ENCODE results near the gene FANCL.
"Not testable (repeated sequence)": the region's sequence is repeated elsewhere in the genome, so short reads cannot be mapped to it uniquely, and the experiment has no call there.

The FANCL gene

GRCh38 chr2:58240670-58241545 lies at the start of gene FANCL:
Gene FANCL (minus strand): TSS chr2:58241325. CDS start chr2:58241313, 12 bp downstream.
- peak; percentile 67 for DNase-seq (ENCODE audit: low spot score)

GRCh38 chr2:58289029-58289428 lies 47.9 kb upstream of the FANCL start:
- no peak for DNase-seq (ENCODE audit: low spot score)

GRCh38 chr2:58283931-58284330 lies 42.8 kb upstream of the FANCL start:
- no peak for DNase-seq (ENCODE audit: low spot score)

- not testable (repeated sequence) for DNase-seq (ENCODE audit: low spot score)
Measured at GRCh38 chr2:58275144-58275543, 34.0 kb upstream of the FANCL start.

- no peak for DNase-seq (ENCODE audit: low spot score)
Measured at GRCh38 chr2:58271826-58272225, 30.7 kb upstream of the FANCL start.

GRCh38 chr2:58268685-58269084 lies 27.6 kb upstream of the FANCL start:
- no peak for DNase-seq (ENCODE audit: low spot score)

- DNase-seq (ENCODE audit: low spot score), result no peak
Measured at GRCh38 chr2:58266211-58266610, 25.1 kb upstream of the FANCL start.

GRCh38 chr2:58261209-58261608 lies 20.1 kb upstream of the FANCL start:
- no peak for DNase-seq (ENCODE audit: low spot score)

- DNase-seq (ENCODE audit: low spot score), result not testable (repeated sequence)
Measured at GRCh38 chr2:58258456-58258855, 17.3 kb upstream of the FANCL start.

GRCh38 chr2:58251331-58252201 lies 10.4 kb upstream of the FANCL start:
- not testable (repeated sequence) for DNase-seq (ENCODE audit: low spot score)

- DNase-seq (ENCODE audit: low spot score), result no peak
Measured at GRCh38 chr2:58241546-58241864, 380 bp upstream of the FANCL start.

GRCh38 chr2:58239243-58239925 lies 1.7 kb downstream of the FANCL start:
- DNase-seq (ENCODE audit: low spot score), result no peak

GRCh38 chr2:58237741-58238140 lies 3.4 kb downstream of the FANCL start:
- DNase-seq (ENCODE audit: low spot score), result no peak

GRCh38 chr2:58235984-58236383 lies 5.1 kb downstream of the FANCL start:
- no peak for DNase-seq (ENCODE audit: low spot score)

GRCh38 chr2:58235170-58235569 lies 6.0 kb downstream of the FANCL start:
- DNase-seq (ENCODE audit: low spot score), result no peak

GRCh38 chr2:58228299-58228698 lies 12.8 kb downstream of the FANCL start:
- DNase-seq (ENCODE audit: low spot score), result no peak

- DNase-seq (ENCODE audit: low spot score), result no peak
Measured at GRCh38 chr2:58227171-58227917, 13.8 kb downstream of the FANCL start.

- no peak for DNase-seq (ENCODE audit: low spot score)
Measured at GRCh38 chr2:58221909-58222308, 19.2 kb downstream of the FANCL start.

- no peak for DNase-seq (ENCODE audit: low spot score)
Measured at GRCh38 chr2:58215429-58215828, 25.7 kb downstream of the FANCL start.

GRCh38 chr2:58210951-58211568 lies 30.1 kb downstream of the FANCL start:
- DNase-seq (ENCODE audit: low spot score), result not testable (repeated sequence)

- no peak for DNase-seq (ENCODE audit: low spot score)
Measured at GRCh38 chr2:58207189-58207588, 33.9 kb downstream of the FANCL start.

Measured in hematopoietic multipotent progenitor cell treated with erythropoietin and hydrocortisone succinate and interleukin-3 and kit ligand, for 15 days (in vitro differentiated cells).